SU-DHL-6 (cell line): ENCODE measurements around the gene FBXL2.

Experiments
- EZH2phosphoT487 ChIP-seq: fragments of 200-600 bp; sonication (generic), shearing (Covaris generic); conservative IDR thresholded peaks from 2 replicates; pipeline ENCODE4 v1.6.1; 2018; ENCODE audit warnings: mild to moderate bottlenecking, antibody characterized with exemption, low read length, moderate library complexity, mixed read lengths
- TF ChIP-seq, protein P1 (sequence below): fragments of 200-600 bp; sonication (generic); IDR thresholded peaks from one replicate; pipeline ENCODE4 v1.5.1; 2017; ENCODE audit warnings: antibody characterized with exemption, mild to moderate bottlenecking, low read length, moderate library complexity; ENCODE audit not compliant: insufficient read depth, poor library complexity, severe bottlenecking

DNA sequence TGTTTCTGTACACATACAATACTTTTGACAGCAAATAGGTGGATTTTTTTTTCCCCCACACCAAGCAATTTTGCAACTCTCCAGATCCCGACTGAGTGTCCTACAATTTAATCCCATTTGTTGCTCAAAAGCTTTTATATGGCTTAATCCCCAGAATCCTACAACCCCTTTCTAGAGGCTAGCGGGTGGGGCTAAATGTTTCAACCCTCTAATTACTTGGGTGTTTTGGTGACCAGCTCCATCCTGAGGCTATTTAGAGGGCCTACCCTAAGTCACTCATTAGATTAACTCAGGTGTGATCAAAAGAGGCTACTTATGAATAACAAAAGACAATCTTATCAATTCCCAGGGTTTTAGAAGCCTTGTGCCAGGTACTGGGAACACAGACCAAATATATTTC is 21.0 kb upstream of the FBXL2 start:
- TF ChIP-seq, protein P1, sequence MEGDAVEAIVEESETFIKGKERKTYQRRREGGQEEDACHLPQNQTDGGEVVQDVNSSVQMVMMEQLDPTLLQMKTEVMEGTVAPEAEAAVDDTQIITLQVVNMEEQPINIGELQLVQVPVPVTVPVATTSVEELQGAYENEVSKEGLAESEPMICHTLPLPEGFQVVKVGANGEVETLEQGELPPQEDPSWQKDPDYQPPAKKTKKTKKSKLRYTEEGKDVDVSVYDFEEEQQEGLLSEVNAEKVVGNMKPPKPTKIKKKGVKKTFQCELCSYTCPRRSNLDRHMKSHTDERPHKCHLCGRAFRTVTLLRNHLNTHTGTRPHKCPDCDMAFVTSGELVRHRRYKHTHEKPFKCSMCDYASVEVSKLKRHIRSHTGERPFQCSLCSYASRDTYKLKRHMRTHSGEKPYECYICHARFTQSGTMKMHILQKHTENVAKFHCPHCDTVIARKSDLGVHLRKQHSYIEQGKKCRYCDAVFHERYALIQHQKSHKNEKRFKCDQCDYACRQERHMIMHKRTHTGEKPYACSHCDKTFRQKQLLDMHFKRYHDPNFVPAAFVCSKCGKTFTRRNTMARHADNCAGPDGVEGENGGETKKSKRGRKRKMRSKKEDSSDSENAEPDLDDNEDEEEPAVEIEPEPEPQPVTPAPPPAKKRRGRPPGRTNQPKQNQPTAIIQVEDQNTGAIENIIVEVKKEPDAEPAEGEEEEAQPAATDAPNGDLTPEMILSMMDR = no peak
- no peak for TF ChIP-seq EZH2phosphoT487
